GM18870 (cell line): ENCODE results near the gene CEP104.
"Not testable (repeated sequence)": the region's sequence is repeated elsewhere in the genome, so short reads cannot be mapped to it uniquely, and the experiment has no call there.

Source experiments
- ATAC-seq: cut with Tn5 transposase; IDR thresholded peaks from one replicate; pipeline ENCODE4 v1.9.1; 2021; ENCODE audit warnings: moderate library complexity; ENCODE audit not compliant: unreplicated experiment

CEP104 gene

GRCh38 chr1:3828391-3828790 is 28.6 kb downstream of the CEP104 start:
- ATAC-seq = no peak

- no peak for ATAC-seq
These were observed 29.2 kb downstream of the CEP104 start for GRCh38 chr1:3827813-3828307.

- no peak for ATAC-seq
These were observed 31.7 kb downstream of the CEP104 start for GRCh38 chr1:3825356-3825755.

GRCh38 chr1:3824650-3825049 is 32.4 kb downstream of the CEP104 start:
- ATAC-seq = no peak

GRCh38 chr1:3822421-3822820 is 34.6 kb downstream of the CEP104 start:
- no peak for ATAC-seq

GRCh38 chr1:3821908-3822307 is 35.1 kb downstream of the CEP104 start:
- no peak for ATAC-seq

GRCh38 chr1:3821447-3821846 is 35.6 kb downstream of the CEP104 start:
- no peak for ATAC-seq

- ATAC-seq = no peak
These were observed 36.0 kb downstream of the CEP104 start for GRCh38 chr1:3821004-3821403.

GRCh38 chr1:3820316-3820715 is 36.7 kb downstream of the CEP104 start:
- no peak for ATAC-seq

- ATAC-seq = no peak
These were observed 37.2 kb downstream of the CEP104 start for GRCh38 chr1:3819771-3820200.

- ATAC-seq = no peak
These were observed 39.0 kb downstream of the CEP104 start for GRCh38 chr1:3817821-3818597.

- ATAC-seq = no peak
These were observed 39.8 kb downstream of the CEP104 start for GRCh38 chr1:3817138-3817740.

GRCh38 chr1:3816331-3817137 is 40.5 kb downstream of the CEP104 start:
- ATAC-seq = no peak

GRCh38 chr1:3814771-3815561 is 42.0 kb downstream of the CEP104 start:
- ATAC-seq = no peak

GRCh38 chr1:3814065-3814464 is 42.9 kb downstream of the CEP104 start:
- ATAC-seq = no peak

- ATAC-seq = no peak
These were observed 45.5 kb downstream of the CEP104 start for GRCh38 chr1:3811595-3811911.

GRCh38 chr1:3810149-3810761 is 46.8 kb downstream of the CEP104 start:
- ATAC-seq = not testable (repeated sequence)

GRCh38 chr1:3809680-3810079 is 47.3 kb downstream of the CEP104 start:
- no peak for ATAC-seq

- no peak for ATAC-seq
These were observed 49.2 kb downstream of the CEP104 start for GRCh38 chr1:3807769-3808168.

GRCh38 chr1:3805038-3805437 is 52.0 kb downstream of the CEP104 start:
- no peak for ATAC-seq

GRCh38 chr1:3804627-3804944 is 52.4 kb downstream of the CEP104 start:
- ATAC-seq = not testable (repeated sequence)
